Measurements from ENCODE around the gene SLC15A3.

DNA sequence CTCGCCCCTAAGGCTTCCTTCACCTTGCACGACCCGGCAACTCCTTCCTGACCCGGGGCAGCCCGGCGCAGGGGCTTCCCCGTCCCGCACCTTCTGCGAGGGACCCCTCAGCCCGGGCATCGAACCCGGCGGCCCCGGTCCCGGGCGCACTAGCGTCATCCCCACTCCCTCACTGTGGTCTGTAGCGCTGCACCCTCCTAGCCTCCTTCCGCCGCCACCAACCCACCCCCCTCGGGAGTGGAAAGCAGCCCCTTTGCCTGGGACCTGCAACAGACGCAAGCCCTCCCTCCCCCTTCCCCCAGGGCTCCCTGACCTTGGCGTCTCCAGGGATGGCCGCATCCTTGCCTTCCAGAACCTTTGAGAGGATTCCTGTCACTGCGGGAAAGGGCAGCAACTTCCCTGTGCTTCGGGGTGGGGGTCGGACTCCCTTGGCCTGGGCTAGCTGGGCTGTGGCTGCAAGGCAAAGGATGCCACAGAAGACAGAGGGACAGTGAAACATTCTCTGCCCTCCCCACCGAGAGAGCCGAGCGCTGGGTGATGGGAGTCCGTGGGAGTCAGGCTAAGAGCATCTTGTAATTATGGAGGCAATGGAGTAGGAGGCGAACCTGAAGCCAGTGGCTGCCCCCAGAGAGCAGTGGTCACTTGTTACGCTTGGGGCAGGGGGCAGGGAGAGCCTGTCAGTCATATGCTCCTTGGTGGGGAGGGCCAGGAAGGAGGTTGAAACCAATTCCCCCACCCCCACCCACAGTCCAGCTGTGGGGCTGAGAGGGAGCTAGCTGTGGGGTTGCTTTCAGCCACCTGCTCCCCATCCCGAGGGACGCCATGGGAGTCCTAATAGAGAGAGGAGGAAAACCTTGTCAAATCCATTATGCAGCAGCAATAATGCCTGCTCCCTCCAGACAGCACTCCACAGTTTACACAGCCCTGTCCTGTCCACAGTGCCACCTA, 26.8 kb downstream of the SLC15A3 start:
- TF ChIP-seq CTCF (IDR thresholded peaks at IDR 0.05) (no peak), POLR2AphosphoS5 (IDR thresholded peaks at IDR 0.05) (no peak), POLR2A (IDR thresholded peaks at IDR 0.05) (no peak)
